ENCODE measurements around the gene FOXM1. TPM values are rescaled to one million over a fixed set of nuclear protein-coding genes. Genes with fewer than 3 reads are reported as not detected.

Gene FOXM1
- total RNA-seq, 2 donors from 2014 or later = 0.52 TPM; not detected in 1

DNA sequence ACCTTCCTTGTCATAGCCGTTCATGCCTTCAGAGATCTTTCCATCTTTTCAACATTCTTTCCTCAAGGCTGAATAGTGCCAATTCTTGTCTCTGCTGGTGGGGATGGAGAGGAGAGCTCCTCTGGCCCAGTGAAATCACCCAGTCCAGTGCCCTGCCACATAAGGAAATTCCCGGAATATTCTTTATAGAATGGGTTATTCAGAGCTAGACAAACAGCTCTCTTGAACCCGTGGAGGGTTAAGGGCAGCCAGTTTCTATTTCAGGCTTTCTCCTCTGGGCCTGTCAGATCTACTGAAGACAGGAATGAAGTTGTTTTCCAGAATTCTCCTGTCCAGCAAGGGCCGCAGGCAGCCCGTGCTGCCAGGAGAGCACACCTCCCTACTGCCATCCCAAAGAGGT, 34.0 kb downstream of the FOXM1 start:
- Histone ChIP-seq H3K36me3 (replicated peaks in 1 of 2; ENCODE audit: insufficient read depth in 1 of 2, low read depth in 2 of 2) (no peaks in the 10 kb centered on the region), H3K9me3 (no peaks in the 10 kb centered on the region), H3K4me3 (no peak overlapping the region), H3K4me1 (no peaks in the 10 kb centered on the region), H3K27ac (no peak overlapping the region), H3K27me3 (no peaks in the 10 kb centered on the region)
- intact Hi-C loops (cut with DNase I) = no loop called here
- WGBS, 2 donors = 79 to 86% methylated on average over 3 to 5 of the region's 5 CpGs
- ATAC-seq (no peak), DNase-seq (no peak)
- TF ChIP-seq, protein P1, sequence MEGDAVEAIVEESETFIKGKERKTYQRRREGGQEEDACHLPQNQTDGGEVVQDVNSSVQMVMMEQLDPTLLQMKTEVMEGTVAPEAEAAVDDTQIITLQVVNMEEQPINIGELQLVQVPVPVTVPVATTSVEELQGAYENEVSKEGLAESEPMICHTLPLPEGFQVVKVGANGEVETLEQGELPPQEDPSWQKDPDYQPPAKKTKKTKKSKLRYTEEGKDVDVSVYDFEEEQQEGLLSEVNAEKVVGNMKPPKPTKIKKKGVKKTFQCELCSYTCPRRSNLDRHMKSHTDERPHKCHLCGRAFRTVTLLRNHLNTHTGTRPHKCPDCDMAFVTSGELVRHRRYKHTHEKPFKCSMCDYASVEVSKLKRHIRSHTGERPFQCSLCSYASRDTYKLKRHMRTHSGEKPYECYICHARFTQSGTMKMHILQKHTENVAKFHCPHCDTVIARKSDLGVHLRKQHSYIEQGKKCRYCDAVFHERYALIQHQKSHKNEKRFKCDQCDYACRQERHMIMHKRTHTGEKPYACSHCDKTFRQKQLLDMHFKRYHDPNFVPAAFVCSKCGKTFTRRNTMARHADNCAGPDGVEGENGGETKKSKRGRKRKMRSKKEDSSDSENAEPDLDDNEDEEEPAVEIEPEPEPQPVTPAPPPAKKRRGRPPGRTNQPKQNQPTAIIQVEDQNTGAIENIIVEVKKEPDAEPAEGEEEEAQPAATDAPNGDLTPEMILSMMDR (IDR thresholded peaks at IDR 0.05) = no peak
- no peak for TF ChIP-seq POLR2A (IDR thresholded peaks at IDR 0.05)

DNA sequence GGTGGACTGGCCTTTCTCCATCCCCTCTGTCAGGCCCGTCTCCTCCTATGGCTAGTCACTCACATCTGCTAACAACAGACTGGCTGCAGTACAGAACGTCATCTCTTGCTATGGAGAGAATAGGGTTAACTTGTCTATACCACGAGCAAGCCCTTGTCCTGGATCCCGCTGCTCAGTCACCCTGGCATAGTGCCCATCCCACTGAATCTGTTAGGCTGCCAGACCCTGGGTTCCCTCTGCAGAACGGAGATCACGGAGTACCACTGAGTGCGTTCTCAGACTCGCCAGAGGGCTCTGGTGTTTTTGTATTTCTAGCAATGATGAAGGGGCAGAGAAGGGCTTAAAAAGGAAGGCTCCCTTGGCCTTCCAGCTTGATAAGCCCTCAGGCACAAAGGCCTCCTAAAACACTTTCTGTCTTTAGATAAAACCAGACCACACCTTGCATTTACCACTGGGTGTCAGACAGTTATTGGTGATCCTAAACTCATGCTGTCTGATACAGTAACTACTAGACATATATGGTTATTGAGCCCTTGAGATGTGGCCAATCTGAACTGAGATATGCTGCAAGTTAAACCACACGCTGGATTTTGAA, 35.8 kb downstream of the FOXM1 start:
- H3K27ac ChIP-seq = no peak overlapping the region
- no peaks in the 10 kb centered on the region for H3K36me3 ChIP-seq (replicated peaks in 1 of 2; ENCODE audit: insufficient read depth in 1 of 2, low read depth in 2 of 2)
- intact Hi-C loops (cut with DNase I) = no loop called here
- H3K4me1 ChIP-seq = no peaks in the 10 kb centered on the region
- no peak for TF ChIP-seq POLR2A (IDR thresholded peaks at IDR 0.05)
- TF ChIP-seq, protein P1 (IDR thresholded peaks at IDR 0.05) = no peak
- DNase-seq (no peak), ATAC-seq (no peak)
- 57 to 78% methylated on average over 8 to 9 of the region's 9 CpGs for WGBS, 2 donors
- no peaks in the 10 kb centered on the region for H3K9me3 ChIP-seq
- no peak overlapping the region for H3K4me3 ChIP-seq
- no peaks in the 10 kb centered on the region for H3K27me3 ChIP-seq

DNA sequence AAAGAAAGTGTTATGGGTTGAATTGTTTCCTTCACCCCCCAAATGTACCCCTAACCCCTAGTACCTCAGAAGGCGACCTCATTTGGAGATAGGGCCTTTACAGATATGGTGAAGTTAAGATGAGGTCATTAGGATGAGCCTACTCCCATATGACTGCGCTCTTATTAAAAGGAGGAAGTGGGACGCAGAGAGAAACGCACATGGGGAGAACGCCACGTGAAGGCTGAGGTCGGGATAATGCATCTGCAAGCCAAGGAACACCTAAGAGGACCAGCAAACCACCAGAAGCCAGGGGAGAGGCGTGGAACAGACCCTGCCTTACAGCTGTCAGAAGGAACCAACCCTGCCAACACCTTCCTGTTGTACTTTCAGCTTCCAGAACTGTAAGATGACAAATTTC, 40.4 kb downstream of the FOXM1 start:
- 86 to 89% methylated on average over 8 of the region's 8 CpGs for WGBS, 2 donors
- Histone ChIP-seq H3K27ac (no peak overlapping the region), H3K36me3 (replicated peaks in 1 of 2; ENCODE audit: insufficient read depth in 1 of 2, low read depth in 2 of 2) (no peaks in the 10 kb centered on the region), H3K9me3 (no peaks in the 10 kb centered on the region), H3K4me3 (no peak overlapping the region), H3K4me1 (peaks cover 11% of the 10 kb centered on the region), H3K27me3 (no peaks in the 10 kb centered on the region)
- DNase-seq (no peak), ATAC-seq (no peak)
- intact Hi-C loops (cut with DNase I) = no loop called here
- TF ChIP-seq POLR2A (IDR thresholded peaks at IDR 0.05) = no peak
- TF ChIP-seq, protein P1 (IDR thresholded peaks at IDR 0.05) = no peak

DNA sequence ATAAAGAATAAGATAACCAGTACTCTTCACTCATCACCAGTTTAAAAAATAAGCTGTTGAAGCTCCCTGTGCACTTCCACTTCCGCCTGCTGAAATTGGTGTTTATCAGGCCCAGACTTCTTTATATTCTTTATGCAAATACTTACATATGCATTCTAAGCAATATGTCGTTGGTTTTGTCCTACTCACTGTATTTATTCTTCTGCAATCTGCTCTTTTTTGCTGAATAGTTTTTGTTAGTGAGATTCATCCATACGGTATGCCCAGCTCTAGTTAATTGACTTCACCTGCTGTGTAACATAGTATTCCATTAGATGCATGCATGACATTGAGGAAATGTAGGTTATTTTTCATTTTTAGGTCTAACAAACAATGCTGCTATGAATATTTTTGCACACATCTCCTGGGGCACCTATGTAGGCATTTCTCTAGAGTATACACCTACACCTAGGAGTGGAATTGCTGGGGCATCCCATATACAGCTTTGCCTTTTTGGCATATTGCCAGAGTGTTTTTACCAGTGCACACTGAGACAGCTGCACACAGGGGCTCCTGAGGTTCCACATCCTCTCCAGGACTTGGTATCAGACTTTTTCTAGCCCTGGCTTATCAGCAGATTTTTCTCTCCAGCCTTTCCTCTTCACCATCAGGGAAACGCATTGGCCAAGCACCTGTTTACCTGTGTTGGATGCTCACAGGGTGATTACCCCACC, 41.1 kb downstream of the FOXM1 start:
- WGBS, 2 donors = 71% methylated on average over 4 of the region's 4 CpGs
- intact Hi-C loops (cut with DNase I) = no loop called here
- ATAC-seq = no peak
- Histone ChIP-seq H3K27ac (no peak overlapping the region), H3K9me3 (no peaks in the 10 kb centered on the region), H3K36me3 (replicated peaks in 1 of 2; ENCODE audit: insufficient read depth in 1 of 2, low read depth in 2 of 2) (no peaks in the 10 kb centered on the region), H3K4me3 (no peak overlapping the region), H3K27me3 (no peaks in the 10 kb centered on the region), H3K4me1 (peaks cover 11% of the 10 kb centered on the region)
- no peak for TF ChIP-seq POLR2A (IDR thresholded peaks at IDR 0.05)
- TF ChIP-seq, protein P1 (IDR thresholded peaks at IDR 0.05) = no peak
- no peak for DNase-seq
